NCI-H1105 (cell line): Measurements from ENCODE around the gene NDRG3.

ENCODE experiments used
- DNase-seq: peaks from one replicate; lab custom pipeline; 2025; lab: John Stamatoyannopoulos, UW

NDRG3 gene

DNA sequence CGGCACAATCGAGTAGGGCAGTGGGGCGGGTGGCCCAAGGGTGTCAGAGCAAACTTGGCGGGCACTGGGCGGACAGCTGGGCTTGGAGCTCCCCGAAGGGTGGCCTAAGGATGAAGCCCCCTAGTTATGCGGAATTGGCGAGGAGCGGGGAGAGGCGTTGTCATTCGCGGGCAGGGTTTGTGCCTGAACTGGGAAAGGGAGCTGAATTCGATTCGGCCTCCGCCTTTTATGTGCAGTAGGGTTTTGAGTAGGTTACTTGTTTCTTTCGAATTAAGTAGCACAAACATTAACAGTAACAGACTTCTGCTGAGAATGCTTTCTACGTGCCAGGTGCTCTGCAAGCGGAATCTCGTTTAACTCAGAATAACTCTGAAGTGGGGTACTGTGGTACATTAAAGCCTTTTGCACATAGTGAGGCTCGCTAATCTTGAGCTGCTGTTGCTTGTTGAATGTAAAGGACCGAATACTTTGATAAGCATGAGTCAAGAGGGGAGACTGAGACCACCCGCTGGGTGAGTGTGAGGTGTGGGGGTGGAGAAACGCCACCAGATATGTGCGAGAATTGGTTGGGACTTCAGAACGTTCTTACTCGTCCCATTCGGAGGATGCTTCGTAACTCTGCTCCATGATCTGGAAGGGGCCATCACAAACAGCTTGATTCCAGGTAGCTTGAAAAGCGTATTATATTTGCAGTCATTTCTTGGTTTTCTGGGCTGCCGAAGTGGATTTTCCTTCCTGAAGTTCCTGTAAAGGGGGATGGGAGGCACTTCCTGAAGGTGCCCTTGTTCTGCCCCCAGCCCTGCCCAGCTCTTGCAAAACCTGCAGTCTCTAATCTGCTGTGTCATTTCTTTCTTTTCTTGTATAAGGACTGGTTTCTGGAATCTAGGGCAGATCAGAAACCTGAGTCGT lies 139.5 kb downstream of the NDRG3 start:
- DNase-seq: no peak

DNA sequence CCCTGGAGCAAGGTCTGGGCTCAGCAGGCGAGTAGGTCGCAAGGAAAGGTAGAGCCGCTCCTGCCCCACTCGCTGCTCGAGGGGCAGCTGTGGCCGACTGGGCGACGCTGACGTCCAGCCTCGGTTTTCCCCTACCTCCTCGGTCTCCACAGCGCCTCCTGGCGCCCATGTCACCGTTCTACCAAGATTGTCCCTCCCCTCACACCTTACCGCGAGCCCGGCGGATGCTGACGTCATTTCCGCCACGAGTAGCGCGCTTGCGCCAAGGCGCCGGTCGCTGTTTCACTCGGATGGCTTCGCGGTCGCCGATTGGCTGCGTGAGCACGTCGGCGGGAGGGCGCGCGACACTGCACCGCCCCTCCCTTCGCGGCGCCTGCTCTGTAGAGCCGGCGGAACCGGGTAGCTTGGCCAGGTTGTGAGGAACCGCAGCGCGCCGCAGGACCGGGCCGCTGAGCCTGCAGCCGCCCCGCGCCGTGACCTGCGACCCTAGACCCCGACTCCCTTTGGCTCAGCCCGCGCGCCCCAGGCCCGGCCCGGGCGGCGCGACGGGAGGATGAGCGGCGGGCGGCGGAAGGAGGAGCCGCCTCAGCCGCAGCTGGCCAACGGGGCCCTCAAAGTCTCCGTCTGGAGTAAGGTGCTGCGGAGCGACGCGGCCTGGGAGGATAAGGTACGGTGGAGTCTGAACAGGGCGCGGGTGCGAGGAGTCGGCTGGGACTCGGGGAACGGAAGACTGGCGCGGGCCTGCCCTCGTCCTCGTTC lies 140.3 kb downstream of the NDRG3 start, which contains the start of gene RAB5IF:
RAB5IF (plus strand) TSS at position 381 of the 759 bp plus-strand sequence; CDS start at position 554, 173 bp downstream.
- peak; percentile 98 for DNase-seq

DNA sequence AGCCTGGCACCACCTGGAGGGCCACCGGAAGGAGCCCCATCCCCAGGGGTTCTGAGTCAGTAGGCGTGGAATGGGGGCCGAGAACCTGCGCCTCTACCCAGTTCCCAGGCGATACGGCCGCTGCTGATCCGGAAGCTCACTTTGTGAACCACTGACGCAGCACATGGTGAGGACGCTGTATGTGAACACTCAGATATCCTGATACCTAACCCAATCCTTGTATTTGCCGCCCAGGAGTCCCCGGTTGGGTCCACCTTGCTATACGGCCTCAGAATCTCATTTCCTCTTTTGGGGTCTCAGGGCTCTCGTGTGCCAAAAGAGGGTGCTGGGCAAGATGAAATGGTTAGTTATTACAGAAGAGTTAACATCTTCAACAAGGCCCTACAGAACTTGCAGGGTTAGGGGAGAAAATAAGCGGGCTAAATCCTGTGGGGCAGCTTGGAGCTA lies 140.9 kb downstream of the NDRG3 start:
- DNase-seq: no peak
